Smooth muscle cell of the brain vasculature (primary cell): ENCODE data around the gene MGLL.

Source experiments
- DNase-seq: peaks from one replicate; pipeline ENCODE4 v3.0.0-alpha.2; 2012; ENCODE audit warnings: low read depth, low spot score

The MGLL gene

GRCh38 chr3:127741690-127742089, 80.6 kb downstream of the MGLL start:
- DNase-seq, result no peak

GRCh38 chr3:127741246-127741645, 81.1 kb downstream of the MGLL start:
- DNase-seq, result no peak

- no peak for DNase-seq
Observed at GRCh38 chr3:127740136-127740915, 82.0 kb downstream of the MGLL start.

- no peak for DNase-seq
Observed at GRCh38 chr3:127739347-127740135, 82.8 kb downstream of the MGLL start.

- no peak for DNase-seq
Observed at GRCh38 chr3:127738192-127738840, 84.0 kb downstream of the MGLL start.

- DNase-seq, result no peak
Observed at GRCh38 chr3:127736801-127737539, 85.3 kb downstream of the MGLL start.

GRCh38 chr3:127735767-127736693, 86.3 kb downstream of the MGLL start:
- DNase-seq, result no peak

- DNase-seq, result peak; percentile 90
Observed at GRCh38 chr3:127734754-127735473, 87.4 kb downstream of the MGLL start.

- no peak for DNase-seq
Observed at GRCh38 chr3:127734181-127734720, 88.1 kb downstream of the MGLL start.

- no peak for DNase-seq
Observed at GRCh38 chr3:127733781-127734180, 88.5 kb downstream of the MGLL start.

- DNase-seq, result no peak
Observed at GRCh38 chr3:127732879-127733350, 89.4 kb downstream of the MGLL start.

- DNase-seq, result no peak
Observed at GRCh38 chr3:127732303-127732702, 90.0 kb downstream of the MGLL start.

- no peak for DNase-seq
Observed at GRCh38 chr3:127731546-127732289, 90.6 kb downstream of the MGLL start.

GRCh38 chr3:127730666-127731295, 91.5 kb downstream of the MGLL start:
- DNase-seq, result no peak

- no peak for DNase-seq
Observed at GRCh38 chr3:127730171-127730570, 92.1 kb downstream of the MGLL start.

GRCh38 chr3:127729556-127730056, 92.7 kb downstream of the MGLL start:
- no peak for DNase-seq

GRCh38 chr3:127728417-127729015, 93.8 kb downstream of the MGLL start:
- DNase-seq, result no peak

- DNase-seq, result no peak
Observed at GRCh38 chr3:127726894-127727293, 95.4 kb downstream of the MGLL start.
